HEK293 (cell line): ENCODE data around the gene OR8K1.

Source experiments
- CTCF ChIA-PET: fragments of 350-600 bp; formaldehyde crosslinking; extraction: SDS; loops from one replicate; lab custom pipeline; 2021; ENCODE audit warnings: antibody characterized with exemption; lab: Yijun Ruan, JAX
- POLR2A ChIA-PET: fragments of 300-600 bp; formaldehyde crosslinking; extraction: SDS; loops from one replicate; lab custom pipeline; 2020; ENCODE audit warnings: antibody characterized with exemption, inconsistent platforms; lab: Yijun Ruan, JAX
- H3K27ac ChIP-seq: fragments of 200-500 bp; sonication (Bioruptor generic); 2 replicates; pipeline ENCODE4 v1.5.1; 2014; ENCODE audit warnings: low read depth, low read length, control low read depth, inconsistent platforms; ENCODE audit errors: extremely low read depth
- H3K36me3 ChIP-seq, 2 experiments: fragments of 200-500 bp in 1 of 2; sonication (Bioruptor generic) in 1 of 2; 1 replicate in 1 of 2; 2 replicates in 1 of 2; pipeline ENCODE4 v1.5.1; 2014 to 2017; ENCODE audit warnings: inconsistent platforms in 2 of 2, low read length in 2 of 2; ENCODE audit not compliant: control insufficient read depth in 2 of 2, insufficient read depth in 1 of 2
- H3K4me1 ChIP-seq: fragments of 200-500 bp; sonication (Bioruptor generic); 2 replicates; pipeline ENCODE4 v1.5.1; 2014; ENCODE audit warnings: mild to moderate bottlenecking, low read length, inconsistent platforms; ENCODE audit not compliant: control insufficient read depth, insufficient read depth
- H3K4me3 ChIP-seq: 2 replicates; pipeline ENCODE4 v1.5.1; 2011; ENCODE audit warnings: low read depth, mild to moderate bottlenecking, control low read depth, low read length, moderate library complexity
- H3K9me3 ChIP-seq: fragments of 200-500 bp; sonication (Bioruptor generic); 2 replicates; pipeline ENCODE4 v1.5.1; 2014; ENCODE audit warnings: low read depth, low read length, inconsistent platforms; ENCODE audit not compliant: control insufficient read depth, insufficient read depth
- CTCF ChIP-seq: fragments of 450-650 bp; formaldehyde crosslinking; IDR thresholded peaks from 2 replicates; pipeline ENCODE4 v1.5.1; 2016; ENCODE audit warnings: missing biosample characterization, missing genetic modification characterization
- HOXA7 ChIP-seq: sonication (generic); formaldehyde crosslinking; IDR thresholded peaks from 2 replicates; pipeline ENCODE4 v1.8.1; 2022; ENCODE audit warnings: missing genetic modification reagents, borderline replicate concordance
- HOXD13 ChIP-seq: sonication (generic); formaldehyde crosslinking; IDR thresholded peaks from 2 replicates; pipeline ENCODE4 v1.8.0; 2022; ENCODE audit warnings: missing genetic modification reagents, borderline replicate concordance
- KLF1 ChIP-seq: fragments of 450-650 bp; formaldehyde crosslinking; IDR thresholded peaks from 2 replicates; pipeline ENCODE4 v1.5.1; 2016; ENCODE audit warnings: missing biosample characterization, missing genetic modification characterization
- KLF10 ChIP-seq: fragments of 450-650 bp; IDR thresholded peaks from 2 replicates; pipeline ENCODE4 v1.5.1; 2018; ENCODE audit warnings: missing biosample characterization, mild to moderate bottlenecking, missing genetic modification characterization
- TRIM28 ChIP-seq: IDR thresholded peaks from 2 replicates; pipeline ENCODE4 v1.6.1; 2011; ENCODE audit warnings: low read length, control low read depth, borderline replicate concordance
- ZBTB1 ChIP-seq: fragments of 450-650 bp; formaldehyde crosslinking; IDR thresholded peaks from 2 replicates; pipeline ENCODE4 v1.5.1; 2016; ENCODE audit warnings: missing biosample characterization, missing genetic modification characterization
- ZBTB20 ChIP-seq: fragments of 450-650 bp; formaldehyde crosslinking; IDR thresholded peaks from 2 replicates; pipeline ENCODE4 v1.5.1; 2016; ENCODE audit warnings: missing biosample characterization, missing genetic modification characterization
- ZNF112 ChIP-seq: fragments of 450-650 bp; formaldehyde crosslinking; IDR thresholded peaks from 2 replicates; pipeline ENCODE4 v1.5.0; 2017; ENCODE audit warnings: missing biosample characterization, missing genetic modification characterization
- ZNF155 ChIP-seq: fragments of 450-650 bp; formaldehyde crosslinking; IDR thresholded peaks from 2 replicates; pipeline ENCODE4 v1.5.1; 2016; ENCODE audit warnings: missing biosample characterization, missing genetic modification characterization
- ZNF157 ChIP-seq: fragments of 450-650 bp; formaldehyde crosslinking; IDR thresholded peaks from 2 replicates; pipeline ENCODE4 v1.5.1; 2016; ENCODE audit warnings: missing biosample characterization, missing genetic modification characterization
- ZNF311 ChIP-seq: fragments of 450-650 bp; formaldehyde crosslinking; IDR thresholded peaks from 2 replicates; pipeline ENCODE4 v1.5.1; 2017; ENCODE audit warnings: missing biosample characterization, missing genetic modification characterization, borderline replicate concordance
- ZNF324 ChIP-seq: fragments of 450-650 bp; formaldehyde crosslinking; IDR thresholded peaks from 2 replicates; pipeline ENCODE4 v1.5.1; 2016; ENCODE audit warnings: missing biosample characterization, missing genetic modification characterization
- ZNF335 ChIP-seq: fragments of 450-650 bp; formaldehyde crosslinking; conservative IDR thresholded peaks from 2 replicates; pipeline ENCODE4 v1.5.1; 2016; ENCODE audit warnings: missing biosample characterization, missing genetic modification characterization
- ZNF433 ChIP-seq: fragments of 450-650 bp; formaldehyde crosslinking; IDR thresholded peaks from 2 replicates; pipeline ENCODE4 v1.5.1; 2016; ENCODE audit warnings: missing biosample characterization, missing genetic modification characterization, low read depth
- ZNF510 ChIP-seq: fragments of 450-650 bp; formaldehyde crosslinking; IDR thresholded peaks from 2 replicates; pipeline ENCODE4 v1.5.1; 2018; ENCODE audit warnings: mild to moderate bottlenecking, missing genetic modification characterization, missing biosample characterization; ENCODE audit not compliant: insufficient replicate concordance
- ZNF521 ChIP-seq: fragments of 450-650 bp; formaldehyde crosslinking; IDR thresholded peaks from 2 replicates; pipeline ENCODE4 v1.5.1; 2017; ENCODE audit warnings: missing biosample characterization, mild to moderate bottlenecking, missing genetic modification characterization
- ZNF707 ChIP-seq: fragments of 450-650 bp; formaldehyde crosslinking; IDR thresholded peaks from 2 replicates; pipeline ENCODE4 v1.5.1; 2016; ENCODE audit warnings: missing biosample characterization, missing genetic modification characterization
- ZNF747 ChIP-seq: fragments of 450-650 bp; formaldehyde crosslinking; IDR thresholded peaks from 2 replicates; pipeline ENCODE4 v1.5.1; 2016; ENCODE audit warnings: missing biosample characterization, missing genetic modification characterization
- ZNF792 ChIP-seq: fragments of 450-650 bp; formaldehyde crosslinking; IDR thresholded peaks from 2 replicates; pipeline ENCODE4 v1.5.1; 2016; ENCODE audit warnings: missing biosample characterization, missing genetic modification characterization

OR8K1 gene

GRCh38 chr11:56307836-56308235, 38.0 kb upstream of the OR8K1 start:
- Histone ChIP-seq H3K9me3 (no peaks in the 10 kb centered on the region), H3K4me3 (no peak overlapping the region)
- CTCF ChIA-PET, result no interaction called here
- no peak for TF ChIP-seq ZNF112 (tag by site-specific recombination)
- TF ChIP-seq ZNF510 (tag by site-specific recombination), result no peak
- TF ChIP-seq, all 188 proteins: peak for 0
- no peaks in the 10 kb centered on the region for H3K4me1 ChIP-seq
- no peak overlapping the region for H3K27ac ChIP-seq
- H3K36me3 ChIP-seq, result no peaks in the 10 kb centered on the region
- POLR2A ChIA-PET, result no interaction called here

- Histone ChIP-seq H3K27ac (no peak within 1 kb of the TSS), H3K4me1 (no peaks in the 10 kb centered on the region), H3K4me3 (no peak within 1 kb of the TSS), H3K36me3 (no peaks in the 10 kb centered on the region), H3K9me3 (no peaks in the 10 kb centered on the region)
- POLR2A ChIA-PET, result no interaction called here
- no peak for TF ChIP-seq ZNF521
- TF ChIP-seq ZNF324 (tag by site-specific recombination), result no peak
- no peak for TF ChIP-seq ZNF155 (tag by site-specific recombination)
- no peak for TF ChIP-seq CTCF
- no peak for TF ChIP-seq ZBTB1 (tag by site-specific recombination)
- no peak for TF ChIP-seq ZNF707
- TF ChIP-seq ZNF157, result no peak
- TF ChIP-seq KLF10 (tag by site-specific recombination), result no peak
- TF ChIP-seq TRIM28, result no peak
- TF ChIP-seq ZNF335 (tag by site-specific recombination), result no peak
- no peak for TF ChIP-seq ZNF433
- TF ChIP-seq HOXD13 (CRISPR knock-in tag), result no peak
- no peak for TF ChIP-seq HOXA7 (CRISPR knock-in tag)
- TF ChIP-seq ZBTB20 (tag by site-specific recombination), result no peak
- CTCF ChIA-PET, result no interaction called here
These were observed 31.0 kb upstream of the OR8K1 start, which contains the start of gene OR8K3 for GRCh38 chr11:56314844-56315243. Gene OR8K3 (plus strand): TSS chr11:56315144. CDS start chr11:56318307, 3,163 bp downstream.

GRCh38 chr11:56331861-56332491, 13.9 kb upstream of the OR8K1 start:
- Histone ChIP-seq H3K27ac (no peak overlapping the region), H3K4me3 (no peak overlapping the region), H3K9me3 (no peaks in the 10 kb centered on the region)
- CTCF ChIA-PET, result no interaction called here
- TF ChIP-seq KLF1 (tag by site-specific recombination), result no peak
- TF ChIP-seq KLF10 (tag by site-specific recombination), result no peak
- TF ChIP-seq ZNF311 (tag by site-specific recombination), result no peak
- TF ChIP-seq ZNF792 (tag by site-specific recombination), result no peak
- TF ChIP-seq ZNF747 (tag by site-specific recombination), result no peak
- TF ChIP-seq, all 188 proteins: peak for 0
- POLR2A ChIA-PET, result no interaction called here
- Histone ChIP-seq H3K4me1 (no peaks in the 10 kb centered on the region), H3K36me3 (no peaks in the 10 kb centered on the region)
